Measurements from ENCODE around the gene GNAI2.

DNA sequence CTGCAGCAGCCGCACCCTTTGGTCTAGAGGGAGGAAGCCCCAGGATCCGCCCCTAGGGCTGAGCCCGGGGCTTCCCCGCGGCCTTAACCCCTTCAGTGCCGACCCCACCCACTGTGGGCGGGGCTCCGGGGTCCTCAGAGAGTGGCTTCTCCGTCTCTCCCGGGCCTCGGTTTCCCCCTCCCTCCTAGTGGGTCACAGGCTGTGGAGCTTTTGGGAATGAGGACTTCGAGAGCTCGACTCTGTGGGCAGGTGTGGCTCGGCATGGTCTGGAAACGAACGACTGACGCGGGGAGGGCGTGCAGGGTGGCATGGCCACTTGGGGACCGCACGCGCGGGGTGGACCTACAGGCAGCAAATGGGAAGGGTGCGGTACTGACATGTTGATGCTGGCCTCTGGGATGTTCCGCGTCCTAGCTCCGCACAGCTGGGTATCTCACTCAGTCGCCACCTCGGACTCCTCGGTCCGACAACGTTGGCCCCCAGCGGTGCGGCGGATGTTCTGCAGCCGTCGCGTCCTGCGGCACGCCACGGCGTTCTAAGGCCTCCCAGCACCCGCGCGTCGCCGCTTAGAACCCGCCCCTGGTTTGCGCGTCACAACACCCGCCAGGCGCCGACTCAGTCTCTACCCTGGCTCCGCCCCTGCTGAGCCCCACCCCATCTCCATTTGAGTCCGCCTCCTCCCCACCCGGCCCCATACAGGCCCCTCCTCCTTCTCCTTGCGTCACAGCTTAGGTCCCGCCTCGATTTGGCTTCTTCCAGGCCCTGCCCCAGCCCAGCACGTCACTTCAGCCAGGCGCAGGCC lies 63.0 kb downstream of the GNAI2 start, which contains the start of the genes HYAL3 and NAA80:
- peak; percentile 96 to 99 for TF ChIP-seq POLR2AphosphoS5 (IDR thresholded peaks at IDR 0.05)
- TF ChIP-seq, protein P1, sequence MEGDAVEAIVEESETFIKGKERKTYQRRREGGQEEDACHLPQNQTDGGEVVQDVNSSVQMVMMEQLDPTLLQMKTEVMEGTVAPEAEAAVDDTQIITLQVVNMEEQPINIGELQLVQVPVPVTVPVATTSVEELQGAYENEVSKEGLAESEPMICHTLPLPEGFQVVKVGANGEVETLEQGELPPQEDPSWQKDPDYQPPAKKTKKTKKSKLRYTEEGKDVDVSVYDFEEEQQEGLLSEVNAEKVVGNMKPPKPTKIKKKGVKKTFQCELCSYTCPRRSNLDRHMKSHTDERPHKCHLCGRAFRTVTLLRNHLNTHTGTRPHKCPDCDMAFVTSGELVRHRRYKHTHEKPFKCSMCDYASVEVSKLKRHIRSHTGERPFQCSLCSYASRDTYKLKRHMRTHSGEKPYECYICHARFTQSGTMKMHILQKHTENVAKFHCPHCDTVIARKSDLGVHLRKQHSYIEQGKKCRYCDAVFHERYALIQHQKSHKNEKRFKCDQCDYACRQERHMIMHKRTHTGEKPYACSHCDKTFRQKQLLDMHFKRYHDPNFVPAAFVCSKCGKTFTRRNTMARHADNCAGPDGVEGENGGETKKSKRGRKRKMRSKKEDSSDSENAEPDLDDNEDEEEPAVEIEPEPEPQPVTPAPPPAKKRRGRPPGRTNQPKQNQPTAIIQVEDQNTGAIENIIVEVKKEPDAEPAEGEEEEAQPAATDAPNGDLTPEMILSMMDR (IDR thresholded peaks at IDR 0.05): peak; percentile 14 to 58 (median 38)
